ENCODE measurements around the gene DCST1. TPM values are rescaled to one million over a fixed set of nuclear protein-coding genes. Genes with fewer than 3 reads are reported as not detected.

Gene DCST1
- total RNA-seq, 2 experiments from 2014 or later = 0.33 to 0.39 TPM

DNA sequence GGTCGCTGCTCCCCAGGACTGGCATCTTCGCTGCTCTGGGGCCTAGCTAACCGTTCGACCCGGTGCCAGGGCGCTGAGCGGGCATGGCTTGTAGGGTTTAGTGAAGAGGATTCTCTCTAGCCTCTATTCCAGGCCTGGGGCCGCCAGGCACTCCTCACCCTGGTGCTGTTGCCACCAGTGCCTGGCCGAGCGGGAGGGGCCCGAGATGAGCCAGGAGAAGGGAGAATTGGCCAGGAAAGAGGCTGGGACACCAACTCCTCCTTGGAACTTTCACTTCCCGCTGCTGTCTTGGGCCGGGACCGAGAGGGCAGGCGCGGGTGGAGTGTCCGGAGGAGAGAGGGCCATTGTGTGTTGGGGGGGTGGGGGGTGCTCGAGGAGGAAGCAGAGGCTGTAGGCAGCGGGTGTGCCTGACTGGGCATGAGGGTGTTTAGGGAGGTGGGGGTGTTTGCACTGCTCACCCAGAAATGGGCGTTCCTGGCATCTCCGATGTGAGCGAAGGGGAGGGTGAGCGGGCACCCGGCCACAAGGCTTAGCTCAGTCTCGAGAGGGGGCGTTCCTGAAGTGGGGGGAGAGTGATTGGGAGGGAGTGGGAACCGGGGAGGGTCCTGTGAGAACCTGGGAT lies 18.3 kb downstream of the DCST1 start:
- peak in 11 of 14 experiments; percentile 27 to 76 (median 44) for DNase-seq
- no peaks in the 10 kb centered on the region for H3K27me3 Mint-ChIP-seq
- CTCF ChIA-PET = interaction anchor here (1.1 to 3.6 kb wide), 9 partner anchors 9 to 53 kb away, joined by 3 to 29 read pairs (median 5); no protein-coding TSS in a partner anchor

DNA sequence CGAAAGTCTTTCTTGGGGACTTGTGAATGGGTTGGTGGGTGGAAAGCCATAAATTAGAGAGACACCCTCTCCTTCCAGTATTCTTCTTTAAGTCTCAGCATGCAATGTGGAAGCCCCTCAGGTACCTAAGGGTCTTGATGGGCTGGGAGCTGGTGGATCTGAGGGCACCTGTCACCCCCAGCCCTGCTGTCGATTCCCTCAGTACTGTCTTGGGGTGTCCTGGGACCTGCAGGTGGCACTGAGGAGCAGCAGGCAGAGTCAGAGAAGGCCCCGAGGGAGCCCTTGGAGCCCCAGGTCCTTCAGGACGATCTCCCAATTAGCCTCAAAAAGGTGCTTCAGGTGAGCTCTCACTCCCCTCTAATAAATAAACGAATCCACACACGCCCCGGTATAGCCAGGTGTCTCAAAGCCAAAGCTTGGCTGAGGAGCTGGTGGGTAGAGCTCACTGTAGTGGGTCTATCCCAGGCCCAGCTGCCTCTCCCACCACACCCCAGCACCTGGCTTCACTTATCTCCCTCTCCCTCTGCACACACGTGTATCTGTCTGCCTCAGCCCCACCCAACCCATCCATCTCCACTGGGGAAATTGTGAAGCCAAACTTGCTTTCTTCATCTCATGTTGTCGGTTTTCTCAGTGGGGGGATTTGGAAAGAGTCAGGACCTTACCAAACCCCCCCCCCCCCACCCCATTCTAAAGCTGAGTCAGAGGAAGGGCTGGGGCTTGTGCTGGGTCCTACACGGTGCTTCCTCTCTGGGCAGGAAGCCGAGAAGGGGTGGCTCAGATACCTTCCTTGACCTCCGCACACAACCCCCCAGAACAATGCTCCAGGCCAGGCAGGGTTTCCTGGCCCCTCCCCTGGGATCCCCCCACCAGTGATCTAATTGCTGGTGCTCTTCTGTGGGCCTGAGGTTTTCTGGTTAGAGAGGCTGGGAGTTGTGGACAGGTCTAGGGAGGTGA lies 19.1 kb downstream of the DCST1 start:
- intact Hi-C loops (cut with DNase I, micrococcal nuclease) = no loop called here
- Mint-ChIP-seq H3K27me3 (no peaks in the 10 kb centered on the region), H3K4me1 (ENCODE audit: low read depth) (peaks cover 26% of the 10 kb centered on the region), H3K27ac (peak overlapping the region; percentile 53), H3K9me3 (no peaks in the 10 kb centered on the region), H3K36me3 (ENCODE audit: low read depth) (no peaks in the 10 kb centered on the region), H3K4me3 (peak overlapping the region; percentile 87)
- CTCF ChIA-PET = interaction anchor here (0.6 to 3.6 kb wide), 9 partner anchors 9 to 585 kb away, joined by 3 to 29 read pairs (median 4); partner anchors contain the start of gene PYGO2
- ATAC-seq (ENCODE audit: poor library complexity) (peak; percentile 25), DNase-seq (peak in 6 of 14 experiments; percentile 16 to 64 (median 31))
- peak overlapping the region; percentile 87 for H3K4me3 ChIP-seq (ENCODE audit: low read length)
- peak overlapping the region in 1 of 2 donors; percentile 5 for H3K27ac ChIP-seq (ENCODE audit: low read depth in 1 of 2, low read length in 2 of 2)
- no peaks in the 10 kb centered on the region for H3K27me3 ChIP-seq (ENCODE audit: control insufficient read depth in 1 of 2, insufficient read depth in 2 of 2, low read length in 2 of 2)
- POLR2A ChIA-PET = interaction anchor here (0.5 to 2.4 kb wide), 4 partner anchors 9 to 162 kb away, joined by 3 to 10 read pairs (median 6); partner anchors contain the start of genes EFNA4 and FLAD1
- no peaks in the 10 kb centered on the region for H3K9me3 ChIP-seq (ENCODE audit: control insufficient read depth in 1 of 2, insufficient read depth in 1 of 2, low read length in 2 of 2)
- TF ChIP-seq, protein P1, sequence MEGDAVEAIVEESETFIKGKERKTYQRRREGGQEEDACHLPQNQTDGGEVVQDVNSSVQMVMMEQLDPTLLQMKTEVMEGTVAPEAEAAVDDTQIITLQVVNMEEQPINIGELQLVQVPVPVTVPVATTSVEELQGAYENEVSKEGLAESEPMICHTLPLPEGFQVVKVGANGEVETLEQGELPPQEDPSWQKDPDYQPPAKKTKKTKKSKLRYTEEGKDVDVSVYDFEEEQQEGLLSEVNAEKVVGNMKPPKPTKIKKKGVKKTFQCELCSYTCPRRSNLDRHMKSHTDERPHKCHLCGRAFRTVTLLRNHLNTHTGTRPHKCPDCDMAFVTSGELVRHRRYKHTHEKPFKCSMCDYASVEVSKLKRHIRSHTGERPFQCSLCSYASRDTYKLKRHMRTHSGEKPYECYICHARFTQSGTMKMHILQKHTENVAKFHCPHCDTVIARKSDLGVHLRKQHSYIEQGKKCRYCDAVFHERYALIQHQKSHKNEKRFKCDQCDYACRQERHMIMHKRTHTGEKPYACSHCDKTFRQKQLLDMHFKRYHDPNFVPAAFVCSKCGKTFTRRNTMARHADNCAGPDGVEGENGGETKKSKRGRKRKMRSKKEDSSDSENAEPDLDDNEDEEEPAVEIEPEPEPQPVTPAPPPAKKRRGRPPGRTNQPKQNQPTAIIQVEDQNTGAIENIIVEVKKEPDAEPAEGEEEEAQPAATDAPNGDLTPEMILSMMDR (IDR thresholded peaks at IDR 0.05) = peak; percentile 23
- H3K4me1 ChIP-seq (ENCODE audit: insufficient read depth, low read length) = peaks cover 33% of the 10 kb centered on the region
- peaks cover 14% of the 10 kb centered on the region for H3K36me3 ChIP-seq (ENCODE audit: insufficient read depth, low read length)

More for the DNA sequence above, 18.3 kb downstream of the DCST1 start:
- Histone ChIP-seq H3K9me3 (ENCODE audit: control insufficient read depth in 1 of 2, insufficient read depth in 1 of 2, low read length in 2 of 2) (no peaks in the 10 kb centered on the region), H3K27me3 (ENCODE audit: control insufficient read depth in 1 of 2, insufficient read depth in 2 of 2, low read length in 2 of 2) (no peaks in the 10 kb centered on the region), H3K36me3 (ENCODE audit: insufficient read depth, low read length) (peaks cover 9% of the 10 kb centered on the region), H3K4me1 (ENCODE audit: insufficient read depth, low read length) (peaks cover 33% of the 10 kb centered on the region), H3K4me3 (ENCODE audit: low read length) (peak overlapping the region; percentile 87), H3K27ac (ENCODE audit: low read depth in 1 of 2, low read length in 2 of 2) (peak overlapping the region in 1 of 2 donors; percentile 48)
- Mint-ChIP-seq H3K4me3 (peak overlapping the region; percentile 87), H3K27ac (peak overlapping the region; percentile 53), H3K4me1 (ENCODE audit: low read depth) (peaks cover 26% of the 10 kb centered on the region), H3K9me3 (no peaks in the 10 kb centered on the region), H3K36me3 (ENCODE audit: low read depth) (no peaks in the 10 kb centered on the region)
- POLR2A ChIA-PET = interaction anchor here (0.8 to 2.4 kb wide), 9 partner anchors 10 to 121 kb away, joined by 3 to 10 read pairs (median 5); partner anchors contain the start of genes CKS1B, EFNA4, FLAD1 and KRTCAP2
- intact Hi-C loops (cut with DNase I, micrococcal nuclease) = no loop called here
- ATAC-seq (ENCODE audit: poor library complexity) = peak; percentile 39
- TF ChIP-seq, protein P1 (IDR thresholded peaks at IDR 0.05) = no peak

DNA sequence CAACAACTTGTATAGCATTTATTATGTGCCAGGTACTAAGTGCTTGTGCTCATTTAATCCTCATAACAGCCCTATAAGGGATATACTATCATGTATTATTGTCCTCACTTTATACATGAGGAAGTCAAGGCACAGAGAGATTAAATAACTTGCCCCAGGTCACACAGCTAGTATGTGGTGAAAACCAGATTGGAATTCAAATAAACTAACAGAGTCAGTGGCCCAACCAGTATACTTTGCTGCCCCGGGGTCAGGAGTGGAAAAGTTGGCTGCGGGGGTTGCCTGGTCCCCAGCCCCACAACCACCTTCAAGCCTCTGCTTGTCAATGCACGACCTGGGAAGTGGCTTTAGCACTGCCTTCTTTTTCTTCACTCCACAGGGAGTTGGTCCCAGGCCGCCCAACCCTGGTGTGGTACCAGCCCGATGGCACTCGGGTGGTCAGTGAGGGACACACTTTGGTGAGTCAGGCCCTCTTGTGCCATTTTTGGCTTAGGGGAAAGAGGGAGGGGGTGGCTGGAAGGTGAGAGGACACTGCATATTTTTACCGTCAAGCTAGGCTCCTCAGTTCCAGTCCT lies 20.0 kb downstream of the DCST1 start:
- intact Hi-C loops (cut with DNase I, micrococcal nuclease) = no loop called here
- no peak overlapping the region for H3K4me3 ChIP-seq (ENCODE audit: low read length)
- peak overlapping the region; percentile 74 for H3K4me3 Mint-ChIP-seq

More for the DNA sequence above, 20.0 kb downstream of the DCST1 start:
- H3K4me1 ChIP-seq (ENCODE audit: insufficient read depth, low read length) = peaks cover 33% of the 10 kb centered on the region
- Mint-ChIP-seq H3K27ac (no peak overlapping the region), H3K9me3 (no peaks in the 10 kb centered on the region), H3K36me3 (ENCODE audit: low read depth) (no peaks in the 10 kb centered on the region), H3K27me3 (no peaks in the 10 kb centered on the region), H3K4me1 (ENCODE audit: low read depth) (peaks cover 26% of the 10 kb centered on the region)
- no peaks in the 10 kb centered on the region for H3K27me3 ChIP-seq (ENCODE audit: control insufficient read depth in 1 of 2, insufficient read depth in 2 of 2, low read length in 2 of 2)
- ChIA-PET CTCF (interaction anchor here (0.6 to 3.6 kb wide), 7 partner anchors 8 to 92 kb away, joined by 3 to 29 read pairs (median 5); partner anchors contain the start of gene PYGO2), POLR2A (interaction anchor here (0.5 to 1.4 kb wide), 2 partner anchors 10 to 140 kb away, joined by 3 to 4 read pairs; partner anchors contain the start of gene EFNA4)
- DNase-seq (no peak), ATAC-seq (ENCODE audit: poor library complexity) (no peak)
- no peaks in the 10 kb centered on the region for H3K9me3 ChIP-seq (ENCODE audit: control insufficient read depth in 1 of 2, insufficient read depth in 1 of 2, low read length in 2 of 2)
- no peak overlapping the region for H3K27ac ChIP-seq (ENCODE audit: low read depth in 1 of 2, low read length in 2 of 2)
- H3K36me3 ChIP-seq (ENCODE audit: insufficient read depth, low read length) = peaks cover 23% of the 10 kb centered on the region
- TF ChIP-seq, protein P1 (IDR thresholded peaks at IDR 0.05) = no peak
